ENCODE results near the gene TMEM201. TPM values are rescaled to one million over a fixed set of nuclear protein-coding genes. Genes with fewer than 3 reads are reported as not detected.

Gene TMEM201
- total and polyA plus RNA-seq, 9 donors, result 1.6 to 20.8 (median 15.6) TPM

GRCh38 chr1:9580942-9581341 lies 7.8 kb upstream of the TMEM201 start:
- peaks cover 7% of the 10 kb centered on the region for H3K4me1 ChIP-seq (ENCODE audit: insufficient read depth)
- WGBS, 3 donors, result 84 to 94% (median 88%) methylated on average over 2 of the region's 2 CpGs
- no peak overlapping the region for H3K4me3 ChIP-seq
- H3K36me3 ChIP-seq, result no peaks in the 10 kb centered on the region
- no peak overlapping the region for H3K27ac ChIP-seq
- no peaks in the 10 kb centered on the region for H3K27me3 ChIP-seq
- intact Hi-C loops (cut with DNase I), result no loop called here
- DNase-seq, result no peak
- no peaks in the 10 kb centered on the region for H3K9me3 ChIP-seq
- TF ChIP-seq CTCF (IDR thresholded peaks at IDR 0.05), result no peak
- no peak for TF ChIP-seq POLR2A (IDR thresholded peaks at IDR 0.05)
- no peak for TF ChIP-seq EP300 (IDR thresholded peaks at IDR 0.05)

DNA sequence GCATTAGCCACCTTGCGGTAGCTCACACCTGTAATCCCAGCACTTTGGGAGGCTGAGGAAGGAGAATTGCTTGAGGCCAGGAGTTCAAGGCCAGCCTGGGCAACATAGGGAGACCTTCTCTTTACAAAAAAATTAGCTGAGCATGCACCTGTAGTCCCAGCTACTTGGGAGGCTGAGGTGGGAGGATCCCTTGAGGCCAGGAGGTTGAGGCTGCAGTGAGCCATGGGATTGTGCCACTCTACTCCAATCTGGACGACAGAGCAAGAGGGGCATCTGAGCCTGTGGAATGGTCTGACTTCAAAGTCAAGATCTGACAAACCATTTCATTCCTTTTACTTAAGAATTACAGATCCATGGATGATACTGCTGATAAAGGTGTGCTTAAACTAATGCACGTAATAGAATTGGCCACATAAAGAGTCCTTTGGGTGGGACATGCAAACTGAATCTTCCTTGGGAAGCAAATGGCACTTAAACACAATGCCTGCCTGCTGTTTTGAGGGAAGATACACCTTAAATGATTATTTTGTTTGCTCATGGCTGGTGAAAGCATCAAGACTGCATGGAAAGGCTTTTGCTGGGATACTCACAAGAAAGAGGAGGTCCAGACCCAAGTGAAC lies 2.5 kb upstream of the TMEM201 start:
- no peak for DNase-seq
- Histone ChIP-seq H3K9me3 (no peaks in the 10 kb centered on the region), H3K4me3 (no peak overlapping the region), H3K4me1 (ENCODE audit: insufficient read depth) (peaks cover 7% of the 10 kb centered on the region), H3K36me3 (no peaks in the 10 kb centered on the region), H3K27me3 (no peaks in the 10 kb centered on the region), H3K27ac (no peak overlapping the region)
- TF ChIP-seq CTCF (IDR thresholded peaks at IDR 0.05) (no peak), EP300 (IDR thresholded peaks at IDR 0.05) (no peak), POLR2A (IDR thresholded peaks at IDR 0.05) (no peak)
- 85 to 90% (median 89%) methylated on average over 3 of the region's 3 CpGs for WGBS, 3 donors
- intact Hi-C loops (cut with DNase I), result no loop called here

GRCh38 chr1:9589144-9589718 lies 520 bp downstream of the TMEM201 start:
- Histone ChIP-seq H3K4me3 (peak overlapping the region; percentile 71), H3K36me3 (no peaks in the 10 kb centered on the region), H3K4me1 (ENCODE audit: insufficient read depth) (peaks cover 12% of the 10 kb centered on the region), H3K9me3 (no peaks in the 10 kb centered on the region), H3K27me3 (no peaks in the 10 kb centered on the region), H3K27ac (no peak overlapping the region)
- 1 to 5% (median 1%) methylated on average over 9 to 63 of the region's 63 CpGs for WGBS, 3 donors
- intact Hi-C loops (cut with DNase I), result no loop called here
- DNase-seq, result peak in 3 of 5 donors; percentile 42 to 62 (median 54)
- TF ChIP-seq EP300 (IDR thresholded peaks at IDR 0.05) (no peak), POLR2A (IDR thresholded peaks at IDR 0.05) (no peak), CTCF (IDR thresholded peaks at IDR 0.05) (no peak)

DNA sequence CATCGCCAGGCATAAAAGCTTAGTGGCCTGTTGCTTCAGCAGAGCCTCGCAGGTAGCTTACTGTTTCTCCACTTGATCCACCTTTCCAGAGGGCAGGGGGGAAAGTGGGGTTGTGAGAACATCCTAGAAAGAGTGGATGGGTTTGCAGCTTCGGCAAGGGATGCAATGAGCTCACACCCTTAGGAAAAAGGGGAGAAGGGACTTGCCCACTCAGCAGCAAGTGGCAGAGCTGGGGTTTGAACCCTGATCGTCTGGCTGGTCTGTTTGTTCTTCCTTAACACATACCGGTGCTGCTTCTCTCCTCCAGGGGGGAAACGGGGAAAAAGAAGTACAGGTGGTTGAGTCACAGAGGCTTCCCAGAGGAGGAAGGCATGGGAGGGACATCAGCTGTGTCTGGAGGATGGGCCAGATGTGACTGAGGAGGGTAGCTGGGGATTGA lies 1.0 kb downstream of the TMEM201 start:
- no peak for TF ChIP-seq EP300 (IDR thresholded peaks at IDR 0.05)
- no peak for TF ChIP-seq CTCF (IDR thresholded peaks at IDR 0.05)
- no peak for TF ChIP-seq POLR2A (IDR thresholded peaks at IDR 0.05)
- intact Hi-C loops (cut with DNase I), result no loop called here
- DNase-seq, result no peak
- Histone ChIP-seq H3K27ac (no peak overlapping the region), H3K9me3 (no peaks in the 10 kb centered on the region), H3K4me1 (ENCODE audit: insufficient read depth) (peaks cover 12% of the 10 kb centered on the region), H3K27me3 (no peaks in the 10 kb centered on the region), H3K36me3 (no peaks in the 10 kb centered on the region), H3K4me3 (peak overlapping the region; percentile 71)
- WGBS, 3 donors, result 22 to 29% (median 24%) methylated on average over 6 of the region's 6 CpGs

Data from ovary (tissue), 9 donors.